ENCODE measurements around the gene TET2.

DNA sequence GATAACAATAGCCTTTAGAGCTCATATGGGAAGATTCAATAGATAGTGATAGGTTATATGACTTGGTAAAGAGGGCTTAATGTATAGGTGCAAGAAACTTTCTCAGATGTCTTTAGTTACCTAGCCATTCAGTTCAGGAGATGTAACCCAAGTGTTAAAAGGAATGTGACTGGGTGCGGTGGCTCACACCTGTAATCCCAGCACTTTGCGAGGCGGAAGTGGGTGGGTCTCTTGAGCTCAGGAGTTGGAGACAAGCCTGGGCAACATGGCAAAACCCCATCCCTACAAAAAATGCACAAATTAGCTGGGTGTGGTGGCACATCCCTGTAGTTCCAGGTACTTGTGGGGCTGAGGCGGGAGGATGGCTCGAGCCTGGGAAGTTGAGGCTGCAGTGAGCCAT lies 7.9 kb downstream of the TET2 start:
- TF ChIP-seq, protein P1, sequence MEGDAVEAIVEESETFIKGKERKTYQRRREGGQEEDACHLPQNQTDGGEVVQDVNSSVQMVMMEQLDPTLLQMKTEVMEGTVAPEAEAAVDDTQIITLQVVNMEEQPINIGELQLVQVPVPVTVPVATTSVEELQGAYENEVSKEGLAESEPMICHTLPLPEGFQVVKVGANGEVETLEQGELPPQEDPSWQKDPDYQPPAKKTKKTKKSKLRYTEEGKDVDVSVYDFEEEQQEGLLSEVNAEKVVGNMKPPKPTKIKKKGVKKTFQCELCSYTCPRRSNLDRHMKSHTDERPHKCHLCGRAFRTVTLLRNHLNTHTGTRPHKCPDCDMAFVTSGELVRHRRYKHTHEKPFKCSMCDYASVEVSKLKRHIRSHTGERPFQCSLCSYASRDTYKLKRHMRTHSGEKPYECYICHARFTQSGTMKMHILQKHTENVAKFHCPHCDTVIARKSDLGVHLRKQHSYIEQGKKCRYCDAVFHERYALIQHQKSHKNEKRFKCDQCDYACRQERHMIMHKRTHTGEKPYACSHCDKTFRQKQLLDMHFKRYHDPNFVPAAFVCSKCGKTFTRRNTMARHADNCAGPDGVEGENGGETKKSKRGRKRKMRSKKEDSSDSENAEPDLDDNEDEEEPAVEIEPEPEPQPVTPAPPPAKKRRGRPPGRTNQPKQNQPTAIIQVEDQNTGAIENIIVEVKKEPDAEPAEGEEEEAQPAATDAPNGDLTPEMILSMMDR (IDR thresholded peaks at IDR 0.05), result no peak
- TF ChIP-seq POLR2A (IDR thresholded peaks at IDR 0.05) (no peak), POLR2AphosphoS5 (IDR thresholded peaks at IDR 0.05) (no peak)
